ENCODE measurements around the gene VIM.

The VIM gene

DNA sequence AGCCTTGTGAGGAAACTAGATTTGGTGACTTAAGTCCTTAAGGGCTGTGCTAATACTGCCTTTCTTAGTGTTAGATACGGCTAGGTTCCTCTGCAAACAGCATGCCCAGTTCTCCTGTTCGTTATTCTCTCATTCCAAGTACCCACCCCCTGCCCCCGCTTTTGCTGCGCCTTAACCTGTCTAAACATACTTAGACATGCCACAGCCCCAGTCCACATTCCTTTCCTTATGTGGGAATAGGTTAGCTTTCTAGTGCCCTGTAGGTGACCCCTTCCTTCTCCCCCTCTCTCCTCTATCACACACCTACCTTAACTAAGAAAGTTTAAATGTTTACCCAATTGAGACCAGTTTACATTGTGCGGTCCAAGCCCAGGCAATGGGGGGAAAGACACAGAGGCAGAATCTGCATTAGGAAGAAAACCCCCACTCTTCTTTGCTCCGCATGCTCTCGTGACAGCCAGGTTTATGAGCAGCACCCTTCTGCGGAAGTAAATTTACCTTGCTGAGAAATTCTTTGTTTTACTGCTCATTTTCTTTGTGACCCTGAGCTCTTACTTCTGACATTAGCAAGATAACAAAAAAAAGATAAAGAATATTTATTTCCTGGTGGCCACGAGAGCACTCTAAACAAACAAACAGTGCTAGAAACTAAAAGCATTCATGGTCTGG is 48.8 kb downstream of the VIM start:
- TF ChIP-seq, protein P1, sequence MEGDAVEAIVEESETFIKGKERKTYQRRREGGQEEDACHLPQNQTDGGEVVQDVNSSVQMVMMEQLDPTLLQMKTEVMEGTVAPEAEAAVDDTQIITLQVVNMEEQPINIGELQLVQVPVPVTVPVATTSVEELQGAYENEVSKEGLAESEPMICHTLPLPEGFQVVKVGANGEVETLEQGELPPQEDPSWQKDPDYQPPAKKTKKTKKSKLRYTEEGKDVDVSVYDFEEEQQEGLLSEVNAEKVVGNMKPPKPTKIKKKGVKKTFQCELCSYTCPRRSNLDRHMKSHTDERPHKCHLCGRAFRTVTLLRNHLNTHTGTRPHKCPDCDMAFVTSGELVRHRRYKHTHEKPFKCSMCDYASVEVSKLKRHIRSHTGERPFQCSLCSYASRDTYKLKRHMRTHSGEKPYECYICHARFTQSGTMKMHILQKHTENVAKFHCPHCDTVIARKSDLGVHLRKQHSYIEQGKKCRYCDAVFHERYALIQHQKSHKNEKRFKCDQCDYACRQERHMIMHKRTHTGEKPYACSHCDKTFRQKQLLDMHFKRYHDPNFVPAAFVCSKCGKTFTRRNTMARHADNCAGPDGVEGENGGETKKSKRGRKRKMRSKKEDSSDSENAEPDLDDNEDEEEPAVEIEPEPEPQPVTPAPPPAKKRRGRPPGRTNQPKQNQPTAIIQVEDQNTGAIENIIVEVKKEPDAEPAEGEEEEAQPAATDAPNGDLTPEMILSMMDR (conservative IDR thresholded peaks at IDR 0.05; ENCODE audit: low read depth, low read length) = no peak
- DNase-seq (ENCODE audit: low read depth) = no peak
- H3K4me3 ChIP-seq (ENCODE audit: low read depth, low read length) = no peak overlapping the region

DNA sequence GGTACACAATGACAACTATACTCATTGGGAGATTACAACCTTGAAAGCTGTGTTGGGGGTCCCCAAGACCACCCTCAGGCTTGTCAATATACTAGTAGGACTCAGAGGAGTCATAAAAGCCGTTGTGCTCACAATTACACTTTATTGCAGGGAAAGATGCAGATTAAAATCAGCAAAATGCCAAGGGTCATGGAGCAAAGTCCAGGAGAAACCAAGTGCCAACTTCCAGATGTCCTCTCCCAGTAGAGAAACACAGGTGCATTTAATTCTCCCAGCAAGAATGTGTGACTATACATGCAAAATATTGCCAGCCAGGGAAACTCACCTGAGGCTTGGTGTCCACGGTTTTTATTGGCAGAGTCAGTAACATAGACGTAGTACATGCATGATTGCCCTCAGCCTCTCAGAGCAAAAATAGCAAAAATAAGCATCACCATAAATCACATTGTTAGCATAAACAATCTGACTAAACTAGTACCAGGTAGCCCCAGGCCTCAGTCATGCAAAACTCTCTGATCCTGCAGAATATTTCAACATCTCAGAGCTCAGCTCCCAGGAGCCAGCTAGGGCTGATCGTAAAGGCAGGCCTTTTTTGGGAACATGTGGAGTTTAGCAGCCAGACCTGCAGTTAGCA is 50.7 kb downstream of the VIM start:
- DNase-seq (ENCODE audit: low read depth) = no peak
- no peak overlapping the region for H3K4me3 ChIP-seq (ENCODE audit: low read depth, low read length)
- TF ChIP-seq, protein P1 (conservative IDR thresholded peaks at IDR 0.05; ENCODE audit: low read depth, low read length) = no peak

DNA sequence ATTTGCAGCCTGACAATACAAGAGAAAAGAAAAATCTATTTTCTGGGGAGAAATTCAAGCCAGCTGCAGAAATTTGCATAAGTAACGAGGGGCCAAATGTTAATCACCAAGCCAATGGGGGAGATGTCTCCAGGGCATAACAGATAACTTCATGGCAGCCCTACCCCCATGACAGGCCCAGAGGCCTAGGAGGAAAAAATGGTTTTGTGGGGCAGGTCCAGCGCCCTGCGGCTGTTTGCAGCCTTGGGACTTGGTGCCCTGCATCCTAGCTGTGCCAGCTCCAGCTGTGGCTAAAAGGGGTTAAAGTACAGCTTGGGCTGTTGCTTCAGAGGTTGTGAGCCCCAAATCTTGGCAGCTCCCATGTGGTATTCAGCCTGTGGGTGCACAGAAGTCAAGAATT is 54.3 kb downstream of the VIM start:
- H3K4me3 ChIP-seq (ENCODE audit: low read depth, low read length) = no peak overlapping the region
- DNase-seq (ENCODE audit: low read depth) = no peak
- TF ChIP-seq, protein P1 (conservative IDR thresholded peaks at IDR 0.05; ENCODE audit: low read depth, low read length) = no peak

DNA sequence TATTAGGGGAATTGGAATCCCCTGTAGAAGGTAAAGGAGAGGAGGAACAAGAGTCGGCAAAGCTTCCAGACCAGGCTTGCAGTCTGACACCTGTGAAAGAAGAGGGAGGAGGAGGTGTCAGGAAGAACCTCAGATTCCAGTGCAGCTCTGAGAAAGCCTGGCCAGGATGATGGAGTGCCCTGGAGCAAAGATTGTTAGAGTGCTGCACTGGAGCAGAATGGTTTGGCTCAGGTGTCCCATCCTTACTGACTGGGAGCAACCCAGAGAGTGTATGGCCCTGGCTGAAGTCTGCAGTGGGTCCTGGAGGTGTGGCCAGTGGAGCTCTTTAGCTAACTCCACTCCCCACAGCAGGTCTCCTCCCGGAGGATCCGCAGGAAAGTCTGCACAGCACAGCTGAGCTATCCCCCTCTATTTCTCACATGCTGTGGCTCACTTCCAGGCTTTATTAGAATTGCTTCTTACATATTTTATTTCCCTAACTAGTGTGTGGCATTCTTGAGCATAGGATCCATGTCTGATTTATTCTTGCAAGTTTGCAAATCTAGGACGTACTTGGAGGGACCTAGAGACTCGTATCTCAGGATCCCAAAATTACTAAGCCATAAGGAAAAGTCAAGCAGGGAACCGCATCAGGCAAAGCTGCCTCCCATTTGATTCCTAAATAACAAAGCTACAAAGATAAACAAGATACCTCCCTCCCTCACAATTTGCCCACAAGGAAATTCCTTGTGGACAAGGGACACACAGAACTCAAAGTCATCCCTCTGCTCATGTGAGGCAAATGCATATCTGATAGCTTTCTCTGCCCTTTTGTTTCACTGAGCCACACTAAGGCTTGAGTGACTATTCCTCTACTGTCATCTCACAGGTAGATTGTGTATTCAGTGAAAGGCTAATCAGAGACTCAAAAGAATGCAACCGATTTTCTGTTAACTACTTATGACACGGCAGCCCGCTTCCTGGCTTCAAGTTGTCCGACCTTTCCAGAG is 58.8 kb downstream of the VIM start:
- no peak overlapping the region for H3K4me3 ChIP-seq (ENCODE audit: low read depth, low read length)
- TF ChIP-seq, protein P1 (conservative IDR thresholded peaks at IDR 0.05; ENCODE audit: low read depth, low read length) = no peak
- DNase-seq (ENCODE audit: low read depth) = no peak

Data from choroid plexus epithelial cell (primary cell).